ENCODE measurements around the gene PRKAG2.

- TF ChIP-seq CTCF (IDR thresholded peaks at IDR 0.05; ENCODE audit: low read length) (no peak), EZH2 (IDR thresholded peaks at IDR 0.05; ENCODE audit: borderline replicate concordance, low read length) (no peak)
Observed at GRCh38 chr7:151710646-151711434, 166.1 kb downstream of the PRKAG2 start.

All from OCI-LY1 (cell line).